OCI-LY3 (cell line): ENCODE measurements around the gene COX8A.

Experiments
- H2AFZ ChIP-seq: fragments of 200-600, 300-600 bp; shearing (Covaris generic); 2 replicates; pipeline ENCODE4 v1.6.0; 2014; ENCODE audit warnings: antibody characterized with exemption, low read depth, low read length
- H3K27ac ChIP-seq: fragments of 200-600, 300-600 bp; sonication (generic); 2 replicates; pipeline ENCODE4 v1.5.1; 2014; ENCODE audit warnings: mild to moderate bottlenecking, low read length, moderate library complexity, mixed read lengths
- H3K27me3 ChIP-seq: fragments of 200-600, 300-600 bp; sonication (generic); 2 replicates; pipeline ENCODE4 v1.6.1; 2014; ENCODE audit warnings: low read depth, low read length, mixed read lengths
- H3K36me3 ChIP-seq: fragments of 200-600, 300-600 bp; sonication (generic); replicated peaks from 2 replicates; pipeline ENCODE3; 2014; ENCODE audit warnings: low read depth, low read length, mixed read lengths
- H3K4me1 ChIP-seq: fragments of 300-600, 200-600 bp; sonication (generic); 2 replicates; pipeline ENCODE4 v1.6.1; 2014; ENCODE audit warnings: low read length, mixed read lengths
- H3K4me2 ChIP-seq: fragments of 200-600, 300-600 bp; sonication (generic); 2 replicates; pipeline ENCODE4 v1.6.1; 2014; ENCODE audit warnings: low read length, mixed read lengths
- H3K4me3 ChIP-seq: fragments of 300-600, 200-600 bp; sonication (generic); 2 replicates; pipeline ENCODE4 v1.5.1; 2014; ENCODE audit warnings: antibody characterized with exemption, mild to moderate bottlenecking, low read length, moderate library complexity
- H3K79me2 ChIP-seq: fragments of 300-600, 200-600 bp; shearing (Covaris generic); 2 replicates; pipeline ENCODE4 v1.6.1; 2014; ENCODE audit warnings: mild to moderate bottlenecking, low read length, mixed read lengths
- H3K9ac ChIP-seq: fragments of 300-600, 200-600 bp; shearing (Covaris generic); 2 replicates; pipeline ENCODE4 v1.6.0; 2014; ENCODE audit warnings: mild to moderate bottlenecking, low read length, moderate library complexity
- H3K9me3 ChIP-seq: fragments of 200-600, 300-600 bp; shearing (Covaris generic); 2 replicates; pipeline ENCODE4 v1.6.1; 2014; ENCODE audit warnings: low read length, mixed read lengths; ENCODE audit not compliant: insufficient read depth
- H4K20me1 ChIP-seq: fragments of 200-600, 300-600 bp; sonication (generic); 2 replicates; pipeline ENCODE4 v1.6.1; 2016; ENCODE audit warnings: low read length, mixed read lengths; ENCODE audit not compliant: insufficient read depth
- EZH2phosphoT487 ChIP-seq: fragments of 200-600 bp; shearing (Covaris generic); IDR thresholded peaks from 2 replicates; pipeline ENCODE4 v1.6.1; 2018; ENCODE audit warnings: antibody characterized with exemption, mixed run types, low read depth
- TF ChIP-seq, protein P1 (sequence below): fragments of 200-600, 300-600 bp; sonication (generic); IDR thresholded peaks from 2 replicates; pipeline ENCODE4 v1.5.1; 2014; ENCODE audit warnings: antibody characterized with exemption, low read length, low read depth

COX8A gene

DNA sequence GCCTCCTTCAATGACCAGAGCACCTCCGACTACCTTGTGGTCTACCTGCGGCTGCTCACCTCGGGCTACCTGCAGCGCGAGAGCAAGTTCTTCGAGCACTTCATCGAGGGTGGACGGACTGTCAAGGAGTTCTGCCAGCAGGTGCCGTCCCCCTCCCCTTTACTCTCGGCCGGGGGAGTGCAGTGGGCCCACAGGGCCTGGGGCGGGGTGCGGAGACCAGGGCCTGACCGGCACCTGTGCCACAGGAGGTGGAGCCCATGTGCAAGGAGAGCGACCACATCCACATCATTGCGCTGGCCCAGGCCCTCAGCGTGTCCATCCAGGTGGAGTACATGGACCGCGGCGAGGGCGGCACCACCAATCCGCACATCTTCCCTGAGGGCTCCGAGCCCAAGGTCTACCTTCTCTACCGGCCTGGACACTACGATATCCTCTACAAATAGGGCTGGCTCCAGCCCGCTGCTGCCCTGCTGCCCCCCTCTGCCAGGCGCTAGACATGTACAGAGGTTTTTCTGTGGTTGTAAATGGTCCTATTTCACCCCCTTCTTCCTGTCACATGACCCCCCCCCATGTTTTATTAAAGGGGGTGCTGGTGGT, 22.8 kb downstream of the COX8A start:
- Histone ChIP-seq H3K4me1 (peaks cover 8% of the 10 kb centered on the region; the same call in 1 of the 2 replicates), H3K79me2 (peaks cover 5% of the 10 kb centered on the region; the same call in 1 of the 2 replicates), H3K36me3 (peaks cover 27% of the 10 kb centered on the region), H4K20me1 (peaks cover 32% of the 10 kb centered on the region), H3K9me3 (no peaks in the 10 kb centered on the region), H3K9ac (no peak overlapping the region), H3K27ac (no peak overlapping the region), H2AFZ (no peak overlapping the region), H3K27me3 (no peaks in the 10 kb centered on the region), H3K4me2 (no peak overlapping the region), H3K4me3 (no peak overlapping the region)
- TF ChIP-seq EZH2phosphoT487, result no peak
- TF ChIP-seq, protein P1, sequence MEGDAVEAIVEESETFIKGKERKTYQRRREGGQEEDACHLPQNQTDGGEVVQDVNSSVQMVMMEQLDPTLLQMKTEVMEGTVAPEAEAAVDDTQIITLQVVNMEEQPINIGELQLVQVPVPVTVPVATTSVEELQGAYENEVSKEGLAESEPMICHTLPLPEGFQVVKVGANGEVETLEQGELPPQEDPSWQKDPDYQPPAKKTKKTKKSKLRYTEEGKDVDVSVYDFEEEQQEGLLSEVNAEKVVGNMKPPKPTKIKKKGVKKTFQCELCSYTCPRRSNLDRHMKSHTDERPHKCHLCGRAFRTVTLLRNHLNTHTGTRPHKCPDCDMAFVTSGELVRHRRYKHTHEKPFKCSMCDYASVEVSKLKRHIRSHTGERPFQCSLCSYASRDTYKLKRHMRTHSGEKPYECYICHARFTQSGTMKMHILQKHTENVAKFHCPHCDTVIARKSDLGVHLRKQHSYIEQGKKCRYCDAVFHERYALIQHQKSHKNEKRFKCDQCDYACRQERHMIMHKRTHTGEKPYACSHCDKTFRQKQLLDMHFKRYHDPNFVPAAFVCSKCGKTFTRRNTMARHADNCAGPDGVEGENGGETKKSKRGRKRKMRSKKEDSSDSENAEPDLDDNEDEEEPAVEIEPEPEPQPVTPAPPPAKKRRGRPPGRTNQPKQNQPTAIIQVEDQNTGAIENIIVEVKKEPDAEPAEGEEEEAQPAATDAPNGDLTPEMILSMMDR, result no peak

DNA sequence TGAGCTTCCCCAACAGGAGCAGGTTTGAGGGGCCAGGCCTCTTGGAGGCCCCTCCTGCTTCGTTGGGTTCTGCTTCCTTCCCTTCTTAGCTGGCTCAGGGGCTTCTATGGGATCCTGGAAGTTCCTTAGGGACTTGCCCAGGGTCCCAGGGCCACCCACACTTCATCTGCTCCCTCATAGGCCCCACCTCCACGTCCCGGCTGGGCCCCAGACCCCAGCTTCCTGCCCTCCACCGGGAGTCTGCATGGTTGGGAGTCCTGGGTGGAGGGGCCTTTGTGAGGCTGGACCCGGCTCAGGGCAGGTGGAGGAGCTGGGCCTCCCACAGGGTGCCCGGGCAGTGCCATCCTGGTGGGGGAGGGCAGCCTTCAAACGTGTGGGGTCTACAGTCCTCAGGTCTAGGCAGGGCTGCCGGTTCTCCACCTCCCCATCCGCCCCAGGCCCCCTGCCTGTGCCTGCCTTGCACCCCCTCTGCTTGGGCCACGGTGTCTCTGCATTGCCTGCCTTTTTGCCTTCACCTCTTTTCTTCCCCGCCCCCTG, 23.4 kb downstream of the COX8A start:
- peaks cover 8% of the 10 kb centered on the region; the same call in 1 of the 2 replicates for H3K4me1 ChIP-seq
- H3K9me3 ChIP-seq, result no peaks in the 10 kb centered on the region
- peaks cover 32% of the 10 kb centered on the region for H4K20me1 ChIP-seq
- H3K9ac ChIP-seq, result no peak overlapping the region
- no peak overlapping the region for H3K4me3 ChIP-seq
- H3K27me3 ChIP-seq, result no peaks in the 10 kb centered on the region
- TF ChIP-seq, protein P1, result no peak
- no peak for TF ChIP-seq EZH2phosphoT487
- H3K36me3 ChIP-seq, result peaks cover 27% of the 10 kb centered on the region
- no peak overlapping the region for H3K27ac ChIP-seq
- no peak overlapping the region for H2AFZ ChIP-seq
- no peak overlapping the region for H3K4me2 ChIP-seq
- peaks cover 5% of the 10 kb centered on the region; the same call in 1 of the 2 replicates for H3K79me2 ChIP-seq

DNA sequence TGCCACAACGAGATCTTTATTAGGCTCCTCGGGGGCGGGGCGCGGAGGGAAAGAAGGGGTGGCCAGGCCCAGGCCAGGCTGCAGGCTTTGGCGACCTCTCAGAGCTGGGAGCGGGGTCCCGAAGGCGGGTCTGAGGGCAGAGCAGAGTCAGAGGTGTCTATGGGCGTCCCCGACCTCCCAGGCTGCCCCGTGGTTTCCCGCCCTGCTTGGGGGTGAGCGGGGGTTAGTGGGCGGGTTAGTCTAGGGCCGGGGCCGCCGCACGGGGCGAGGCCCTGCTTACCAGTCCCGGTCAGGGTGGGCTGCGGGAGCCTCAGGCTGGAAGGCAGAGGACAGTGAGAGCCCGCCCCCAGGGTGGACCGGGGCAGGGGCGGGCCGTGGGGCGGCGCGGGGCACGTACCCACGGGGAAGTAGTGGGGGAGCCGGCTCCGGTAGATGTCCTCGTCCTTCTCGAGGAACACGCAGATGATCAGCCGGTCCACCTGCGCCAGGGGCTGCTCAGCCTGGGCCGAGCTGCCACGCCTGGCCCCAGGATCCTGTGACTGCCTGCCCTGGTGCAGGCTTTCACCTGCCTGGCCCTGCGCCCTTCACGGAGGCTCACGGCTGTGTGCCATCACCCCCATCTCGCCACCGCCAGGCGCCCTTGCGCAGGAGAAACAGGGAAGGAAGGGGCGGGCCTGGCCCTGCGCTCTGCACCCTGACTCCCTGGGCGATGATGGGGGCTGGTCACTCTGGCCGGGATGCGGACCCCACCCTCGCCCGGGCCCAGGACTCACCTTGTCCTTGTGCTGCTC, 24.3 kb downstream of the COX8A start:
- H3K9ac ChIP-seq, result no peak overlapping the region
- H3K9me3 ChIP-seq, result no peaks in the 10 kb centered on the region
- H4K20me1 ChIP-seq, result peaks cover 32% of the 10 kb centered on the region
- peaks cover 4% of the 10 kb centered on the region; the same call in 1 of the 2 replicates for H3K79me2 ChIP-seq
- no peak overlapping the region for H3K4me2 ChIP-seq
- H3K36me3 ChIP-seq, result peaks cover 27% of the 10 kb centered on the region
- H3K4me1 ChIP-seq, result peaks cover 8% of the 10 kb centered on the region; the same call in 1 of the 2 replicates
- no peak overlapping the region for H2AFZ ChIP-seq
- no peak overlapping the region for H3K27ac ChIP-seq
- H3K4me3 ChIP-seq, result no peak overlapping the region
- TF ChIP-seq, protein P1, result no peak
- TF ChIP-seq EZH2phosphoT487, result no peak
- H3K27me3 ChIP-seq, result no peaks in the 10 kb centered on the region

DNA sequence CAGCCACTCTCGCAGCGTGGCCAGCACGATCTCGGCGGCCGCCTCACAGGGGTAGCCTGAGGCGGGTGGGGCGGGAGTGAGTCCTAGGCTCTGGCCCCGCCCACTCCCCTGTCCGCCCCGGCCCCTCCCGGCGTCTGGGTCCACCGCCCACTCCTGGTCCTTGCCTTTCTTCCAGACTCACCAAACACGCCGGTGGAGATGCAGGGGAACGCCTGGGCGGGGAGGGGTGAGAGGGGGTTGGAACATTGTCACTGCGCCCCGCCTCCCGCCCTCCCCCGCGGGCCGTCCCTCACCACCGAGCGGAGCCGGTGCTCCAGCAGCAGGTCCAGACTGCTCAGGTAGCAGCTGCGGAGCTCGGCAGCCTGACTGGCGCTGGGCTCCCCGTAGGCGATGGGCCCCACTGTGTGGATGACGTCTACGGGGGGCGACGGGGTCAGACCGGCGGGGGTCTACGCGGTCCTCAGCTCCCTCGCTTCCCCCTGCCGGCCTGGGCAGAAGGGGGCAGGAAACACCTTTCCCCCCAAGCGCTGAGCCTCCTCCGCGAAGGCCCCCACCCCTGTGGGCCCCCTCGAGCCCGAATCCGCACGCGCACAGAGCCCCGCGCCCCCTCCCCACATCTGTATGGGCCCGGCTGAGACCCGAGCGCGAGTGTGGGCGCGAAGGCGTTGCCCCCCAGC, 25.1 kb downstream of the COX8A start:
- TF ChIP-seq EZH2phosphoT487, result no peak
- TF ChIP-seq, protein P1, result no peak
- Histone ChIP-seq H3K4me1 (peaks cover 8% of the 10 kb centered on the region; the same call in 1 of the 2 replicates), H3K79me2 (no peaks in the 10 kb centered on the region), H3K36me3 (peaks cover 25% of the 10 kb centered on the region), H3K9me3 (no peaks in the 10 kb centered on the region), H2AFZ (no peak overlapping the region), H3K4me3 (no peak overlapping the region), H3K27me3 (no peaks in the 10 kb centered on the region), H3K27ac (no peak overlapping the region), H4K20me1 (peaks cover 30% of the 10 kb centered on the region), H3K9ac (no peak overlapping the region), H3K4me2 (peak overlapping the region; percentile 62; the same call in 1 of the 2 replicates)
